GM19324 (cell line): ENCODE data around the gene DLG2.

ENCODE experiments used
- ATAC-seq: cut with Tn5 transposase; IDR thresholded peaks from one replicate; pipeline ENCODE4 v1.9.1; 2021; ENCODE audit warnings: mild to moderate bottlenecking, moderate library complexity; ENCODE audit not compliant: unreplicated experiment, low FRiP score

The DLG2 gene

GRCh38 chr11:84549217-84549616 lies 1077.9 kb downstream of the DLG2 start:
- ATAC-seq, result peak; percentile 96

DNA sequence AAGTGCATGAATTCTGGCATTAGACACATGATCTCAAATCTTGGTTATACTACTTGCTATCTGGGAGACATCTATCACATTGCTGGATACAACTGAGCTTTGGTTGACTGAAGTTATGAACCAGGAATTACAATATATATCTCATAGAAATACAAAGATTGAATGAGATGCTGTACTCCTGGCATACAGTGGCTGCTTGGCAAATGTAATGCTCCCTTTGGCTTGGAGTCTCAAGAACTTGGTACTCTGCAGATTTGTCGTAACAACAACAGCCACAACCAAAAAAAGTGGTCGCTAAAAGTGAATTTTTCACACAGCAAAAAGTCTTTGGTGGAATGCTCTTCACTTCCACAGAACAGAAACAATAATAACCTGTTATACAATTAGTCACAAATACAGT lies 1082.6 kb downstream of the DLG2 start:
- ATAC-seq, result no peak

DNA sequence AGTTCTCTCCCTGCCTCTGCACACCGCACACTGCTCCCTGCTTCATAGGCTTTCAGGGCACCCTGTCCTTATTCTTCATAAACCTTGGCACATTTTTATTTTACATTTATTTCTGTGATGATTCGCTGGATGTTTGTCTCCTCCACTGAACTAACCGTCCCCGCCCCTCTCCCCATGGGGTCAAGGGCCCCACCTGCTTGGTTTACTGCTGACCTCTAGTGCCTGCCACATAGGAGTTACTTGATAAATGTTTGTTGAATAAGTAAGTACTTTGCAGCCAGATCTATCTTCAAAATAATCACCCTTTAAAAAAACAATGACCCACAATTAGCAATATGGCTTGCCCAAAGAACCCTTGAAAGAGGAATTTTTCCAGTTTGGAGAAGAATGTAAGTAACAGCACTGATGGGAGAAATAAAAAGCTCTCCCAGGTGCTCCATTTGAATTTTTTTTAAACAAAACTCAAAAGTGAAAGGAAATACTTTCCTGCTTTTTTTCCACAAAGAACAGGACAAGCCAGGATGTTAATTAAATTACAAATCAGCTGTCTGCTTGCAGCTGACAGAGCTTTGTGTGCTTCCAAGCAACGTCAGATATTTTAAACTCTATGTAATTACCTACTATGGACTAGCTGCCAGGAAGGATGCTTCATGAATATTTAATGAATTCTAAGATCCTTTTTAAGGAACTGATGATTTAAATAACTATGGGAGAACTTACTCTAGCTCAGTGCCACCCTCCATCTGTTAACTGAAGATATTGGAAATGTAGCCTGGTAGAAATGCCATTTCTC lies 1083.6 kb downstream of the DLG2 start:
- ATAC-seq, result no peak

DNA sequence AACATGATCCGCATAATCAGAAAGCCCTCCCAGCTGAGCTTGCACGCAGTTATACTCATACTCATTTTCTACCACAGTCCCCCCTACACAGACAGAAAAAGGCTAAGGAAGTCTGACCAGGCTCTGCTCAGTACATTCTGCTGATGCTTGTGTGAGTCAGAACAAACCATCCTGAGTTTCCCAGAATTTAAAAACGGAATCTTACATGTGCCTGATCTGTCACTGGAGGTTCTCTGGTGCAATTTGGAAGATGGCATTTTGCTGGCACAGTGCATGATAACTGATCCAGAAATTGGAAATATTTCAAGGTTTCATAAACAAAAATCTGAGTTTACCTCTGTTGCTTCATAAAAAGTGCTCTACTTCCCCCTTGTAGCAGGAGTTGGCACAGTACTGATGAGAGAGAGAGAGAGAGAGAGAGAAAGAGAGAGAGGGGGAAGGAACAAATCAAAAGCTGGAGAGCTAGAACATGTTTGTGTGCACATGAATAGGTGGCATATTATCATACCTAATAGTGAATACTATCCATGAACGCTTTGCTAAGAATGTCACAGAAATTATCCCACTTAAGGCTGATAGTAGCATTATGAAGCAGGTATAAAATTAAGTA lies 1085.3 kb downstream of the DLG2 start:
- ATAC-seq, result no peak

- no peak for ATAC-seq
Observed at GRCh38 chr11:84536456-84536855, 1090.7 kb downstream of the DLG2 start.

GRCh38 chr11:84532364-84532763 lies 1094.8 kb downstream of the DLG2 start:
- no peak for ATAC-seq

DNA sequence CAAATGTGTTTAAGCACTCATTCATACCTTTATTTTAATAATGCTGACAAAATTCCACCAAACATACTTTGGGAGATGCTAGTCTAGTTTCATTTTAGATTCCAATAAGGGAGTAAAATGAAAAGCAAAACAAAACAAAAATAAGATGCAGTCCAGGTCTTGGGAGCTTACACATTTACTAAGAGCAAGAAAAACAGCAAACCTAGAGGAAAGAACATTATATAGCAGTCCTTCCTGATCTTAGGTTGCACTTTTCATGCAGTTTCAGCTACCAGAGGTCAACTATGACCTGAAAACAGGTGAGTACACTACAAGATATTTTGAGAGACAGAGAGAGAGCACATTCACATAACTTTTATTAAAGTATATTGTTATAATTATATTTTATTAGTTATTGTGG lies 1100.9 kb downstream of the DLG2 start:
- ATAC-seq, result no peak

- no peak for ATAC-seq
Observed at GRCh38 chr11:84524422-84525051, 1102.6 kb downstream of the DLG2 start.

- no peak for ATAC-seq
Observed at GRCh38 chr11:84522331-84522730, 1104.8 kb downstream of the DLG2 start.

- ATAC-seq, result no peak
Observed at GRCh38 chr11:84518631-84519183, 1108.4 kb downstream of the DLG2 start.

DNA sequence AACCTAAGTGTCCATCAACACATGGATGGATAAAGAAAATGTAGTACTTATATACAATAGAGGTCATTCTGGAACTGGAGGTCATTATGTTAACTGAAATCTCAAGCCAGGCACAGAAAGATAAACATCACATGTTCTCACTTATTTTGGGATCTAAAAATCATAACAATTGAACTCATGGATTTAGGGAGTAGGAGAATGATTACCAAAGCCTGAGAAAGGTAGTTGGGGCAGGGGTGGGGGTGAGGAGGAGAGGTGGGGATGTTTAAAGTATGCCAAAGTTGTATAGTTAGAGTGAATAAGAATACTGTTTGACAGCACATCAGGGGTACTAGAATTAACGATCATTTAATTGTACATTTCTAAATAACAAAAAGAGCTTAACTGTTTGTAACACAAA lies 1112.7 kb downstream of the DLG2 start:
- no peak for ATAC-seq

- ATAC-seq, result no peak
Observed at GRCh38 chr11:84503503-84503902, 1123.6 kb downstream of the DLG2 start.

DNA sequence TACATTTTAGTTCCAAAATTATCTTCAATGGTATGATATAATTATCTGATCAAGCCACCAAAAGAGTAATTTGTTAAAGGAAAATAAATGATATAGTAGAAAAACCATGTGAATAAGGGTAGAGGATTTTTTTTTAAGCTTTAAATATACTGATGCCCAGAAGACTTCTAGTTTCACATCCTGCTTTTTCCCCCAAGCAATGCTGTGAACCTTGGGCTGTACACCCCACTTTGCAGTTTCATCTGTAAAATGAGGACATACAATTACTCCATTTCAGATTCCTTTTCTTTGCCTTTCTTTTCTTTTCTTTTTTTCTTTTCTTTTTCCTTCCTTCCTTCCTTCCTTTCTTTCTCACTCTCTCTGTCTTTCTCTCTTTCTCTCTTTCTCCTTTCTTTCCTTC lies 1125.4 kb downstream of the DLG2 start:
- ATAC-seq, result no peak

DNA sequence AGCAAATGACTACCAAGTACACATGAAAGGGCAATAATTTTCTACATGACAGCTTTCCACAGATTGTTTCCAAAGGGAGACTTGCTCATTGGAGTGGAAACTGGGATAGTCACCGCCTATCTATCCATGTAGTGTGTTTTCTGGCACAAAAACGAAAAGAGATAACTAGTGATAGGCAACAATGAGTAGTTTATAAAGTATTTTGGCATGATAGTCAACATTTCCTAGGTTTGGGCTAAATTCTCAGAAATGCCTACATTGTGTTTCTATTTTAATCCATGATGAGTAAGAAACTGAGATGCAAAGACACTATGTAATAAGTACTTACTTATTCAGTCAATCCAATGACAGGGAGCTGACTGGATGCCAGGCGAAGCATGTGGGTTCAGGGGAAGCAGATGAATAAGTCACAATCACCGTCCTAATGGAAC lies 1129.1 kb downstream of the DLG2 start:
- ATAC-seq, result no peak

DNA sequence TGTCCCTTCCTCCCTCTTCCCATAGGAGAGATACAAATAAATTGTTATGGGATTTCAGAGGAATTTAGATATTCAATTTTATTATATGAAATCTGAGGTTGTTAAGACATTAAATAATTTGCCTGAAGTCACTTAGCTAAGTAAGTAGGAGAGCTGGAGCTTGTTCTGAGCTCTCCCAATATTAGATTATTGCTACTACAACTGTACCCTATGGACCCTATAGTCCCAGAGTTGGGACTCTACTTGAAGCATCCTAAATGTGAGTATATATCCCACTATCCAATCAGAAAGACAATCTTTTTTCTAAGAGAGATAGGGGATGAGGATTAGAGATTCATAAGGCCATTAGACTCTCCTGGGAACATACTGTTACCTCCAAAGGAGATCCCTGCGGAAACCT lies 1130.0 kb downstream of the DLG2 start:
- no peak for ATAC-seq

GRCh38 chr11:84496122-84496521 lies 1131.0 kb downstream of the DLG2 start:
- ATAC-seq, result no peak

GRCh38 chr11:84480131-84480530 lies 1147.0 kb downstream of the DLG2 start:
- ATAC-seq, result no peak

DNA sequence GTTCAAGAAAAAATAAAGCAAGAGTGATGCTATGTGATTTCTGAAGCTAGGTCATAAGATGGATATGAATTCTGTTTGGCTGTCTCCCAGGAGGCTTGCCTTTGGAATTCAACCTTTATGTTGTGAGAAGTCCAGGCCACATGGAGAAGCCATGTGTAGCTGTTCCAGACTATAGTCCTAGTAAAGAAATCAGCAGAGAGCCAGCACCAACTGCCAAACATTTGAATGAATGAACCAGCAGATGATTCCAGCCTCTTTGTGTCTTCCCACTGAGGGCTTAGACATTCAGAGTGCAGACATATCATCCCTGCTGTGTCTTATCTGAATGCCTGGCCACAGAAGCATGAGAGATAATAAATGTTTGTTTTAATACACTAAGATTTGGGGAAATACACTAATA lies 1150.6 kb downstream of the DLG2 start:
- no peak for ATAC-seq

GRCh38 chr11:84471501-84471900 lies 1155.6 kb downstream of the DLG2 start:
- ATAC-seq, result no peak

DNA sequence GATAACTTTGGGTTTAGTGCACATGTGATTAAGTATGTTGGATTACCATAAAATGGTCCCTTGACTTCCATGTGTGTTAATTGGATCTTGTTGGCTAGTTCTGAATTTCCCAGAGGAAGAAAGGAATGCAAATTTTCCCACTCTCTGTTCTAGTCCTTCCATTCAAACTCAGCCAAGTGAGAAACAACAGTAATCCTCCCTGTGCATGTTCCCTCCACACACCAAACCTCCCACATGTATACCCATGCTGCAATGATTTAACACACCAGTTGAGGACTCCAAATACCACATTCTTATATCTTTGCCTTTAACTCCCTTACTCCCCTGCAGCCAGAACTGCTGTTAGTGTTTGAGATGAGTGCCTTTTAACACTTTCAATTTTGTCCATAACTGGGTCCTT lies 1158.9 kb downstream of the DLG2 start:
- ATAC-seq, result no peak

- ATAC-seq, result no peak
Observed at GRCh38 chr11:84465040-84465439, 1162.1 kb downstream of the DLG2 start.
